HG03066 (cell line): ENCODE results near the gene TMC8.
"Not testable (repeated sequence)": the region's sequence is repeated elsewhere in the genome, so short reads cannot be mapped to it uniquely, and the experiment has no call there.

Experiments used
- ATAC-seq: cut with Tn5 transposase; IDR thresholded peaks from one replicate; pipeline ENCODE4 v1.9.1; 2021; ENCODE audit warnings: low read depth; ENCODE audit not compliant: unreplicated experiment

The TMC8 gene

DNA sequence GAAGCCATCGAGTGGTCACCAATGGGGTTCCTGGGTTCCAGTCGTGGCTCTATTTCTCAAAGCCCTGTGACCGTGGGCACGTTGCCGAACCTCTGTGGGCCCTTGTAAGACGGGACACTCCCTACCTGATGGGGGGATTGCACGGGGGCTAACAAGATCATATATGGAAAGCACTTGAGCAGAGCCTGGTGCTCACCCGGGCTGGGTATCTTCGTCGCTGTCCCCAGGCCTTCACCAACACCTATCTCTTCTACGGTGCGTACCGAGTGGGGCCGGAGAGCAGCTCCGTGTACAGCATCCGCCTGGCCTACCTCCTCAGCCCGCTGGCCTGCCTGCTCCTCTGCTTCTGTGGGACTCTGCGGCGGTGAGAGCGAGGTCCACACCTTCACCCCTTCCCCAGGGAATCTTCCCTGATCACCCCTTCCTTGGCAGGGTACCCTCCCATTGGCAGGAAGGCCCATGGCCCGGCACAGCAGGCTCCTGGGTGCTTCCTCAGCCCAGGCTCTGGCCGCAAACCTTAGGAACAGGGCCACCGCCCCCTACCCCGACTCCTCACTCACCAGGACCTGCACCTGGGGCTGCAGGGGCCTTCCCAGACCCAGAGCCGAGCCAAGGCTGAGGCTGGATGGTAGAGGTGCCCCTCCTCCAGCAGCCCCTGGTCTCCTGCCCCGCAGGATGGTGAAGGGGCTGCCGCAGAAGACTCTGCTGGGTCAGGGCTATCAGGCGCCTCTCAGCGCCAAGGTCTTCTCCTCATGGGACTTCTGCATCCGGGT lies 2.8 kb downstream of the TMC8 start:
- ATAC-seq, result no peak

DNA sequence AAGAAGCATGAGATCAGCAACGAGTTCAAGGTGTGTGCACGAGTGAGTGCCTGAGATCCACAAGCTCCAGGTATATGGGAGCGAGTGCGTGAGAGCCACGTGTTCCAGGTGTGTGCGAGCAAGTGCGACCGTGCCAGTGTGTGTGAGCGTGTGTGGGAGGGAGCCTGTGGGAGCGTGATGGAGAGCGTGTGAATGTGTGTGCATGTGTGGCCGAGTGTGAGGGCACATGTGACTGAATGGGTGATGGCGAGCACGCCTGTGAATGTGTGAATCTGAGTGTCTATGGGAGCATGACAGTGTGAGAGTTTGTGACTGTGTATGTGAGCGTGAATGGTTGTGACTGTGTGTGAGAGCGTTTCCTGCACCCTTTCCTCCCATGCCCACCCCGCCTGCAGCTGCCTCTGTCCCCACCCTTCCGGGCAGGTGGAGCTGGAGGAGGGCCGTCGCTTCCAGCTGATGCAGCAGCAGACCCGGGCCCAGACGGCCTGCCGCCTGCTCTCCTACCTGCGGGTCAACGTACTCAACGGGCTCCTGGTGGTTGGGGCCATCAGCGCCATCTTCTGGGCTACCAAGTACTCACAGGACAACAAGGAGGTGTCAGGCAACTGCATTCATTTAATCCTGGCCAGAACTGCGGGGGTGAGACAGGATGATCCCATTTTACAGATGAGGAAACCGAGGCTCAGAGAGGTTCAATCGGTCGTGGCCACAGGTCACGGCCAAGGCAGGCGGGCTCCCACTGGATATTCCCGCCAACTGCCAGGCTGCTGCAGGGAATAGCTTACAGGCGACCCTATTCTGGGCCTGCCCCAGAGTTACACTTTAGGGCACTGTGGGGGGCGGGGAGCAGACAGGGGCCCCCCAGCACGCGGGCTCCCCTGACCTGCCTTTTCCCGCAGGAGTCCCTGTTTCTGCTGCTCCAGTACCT lies 3.7 kb downstream of the TMC8 start:
- no peak for ATAC-seq

DNA sequence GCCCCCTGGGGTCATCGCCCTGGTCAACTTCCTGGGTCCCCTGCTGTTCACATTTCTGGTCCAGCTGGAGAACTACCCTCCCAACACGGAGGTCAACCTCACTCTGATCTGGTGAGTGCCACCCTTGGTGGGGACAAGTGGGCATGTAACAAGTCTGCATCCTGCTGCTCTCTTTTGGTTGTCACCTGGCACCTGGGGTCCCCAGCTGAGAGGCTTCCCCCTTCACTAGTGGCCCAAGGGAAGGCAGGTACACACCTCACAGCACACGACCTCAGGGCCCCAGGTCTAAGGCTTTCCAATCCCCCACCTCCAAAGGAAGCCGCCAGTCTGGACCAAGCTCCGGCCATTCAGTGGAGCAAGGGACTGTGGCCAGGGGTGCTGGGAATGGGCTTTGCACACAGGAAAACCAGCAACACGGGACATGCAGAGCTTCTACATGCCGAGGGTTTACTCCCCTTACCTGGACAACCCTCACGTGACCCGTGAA lies 4.4 kb downstream of the TMC8 start:
- ATAC-seq, result no peak

DNA sequence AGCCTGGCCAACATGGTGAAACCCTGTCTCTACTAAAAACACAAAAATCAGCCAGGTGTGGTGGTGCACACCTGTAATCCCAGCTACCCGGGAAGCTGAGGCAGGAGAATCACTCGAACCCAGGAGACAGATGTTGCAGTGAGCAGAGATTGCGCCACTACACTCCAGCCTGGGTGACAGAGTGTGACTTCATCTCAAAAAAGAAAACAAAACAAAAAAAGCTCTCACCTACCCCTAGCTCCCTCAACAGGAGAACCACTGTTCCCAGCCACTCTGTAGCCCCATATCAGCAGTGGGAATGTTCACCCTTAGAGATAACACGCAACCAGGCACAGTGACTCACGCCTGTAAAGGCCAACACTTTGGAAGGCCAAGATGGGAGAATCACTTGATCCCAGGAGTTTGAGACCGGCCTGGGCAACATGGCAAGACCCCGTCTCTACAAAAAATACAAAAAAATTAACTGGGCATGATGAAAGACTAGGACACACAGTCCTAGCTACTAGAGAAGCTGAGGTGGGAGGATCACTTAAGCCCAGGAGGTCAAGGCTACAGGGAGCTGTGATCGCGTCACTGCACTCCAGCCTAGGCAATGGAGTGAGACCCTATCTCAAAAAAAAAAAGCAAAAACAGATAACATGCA lies 5.4 kb downstream of the TMC8 start:
- no peak for ATAC-seq

DNA sequence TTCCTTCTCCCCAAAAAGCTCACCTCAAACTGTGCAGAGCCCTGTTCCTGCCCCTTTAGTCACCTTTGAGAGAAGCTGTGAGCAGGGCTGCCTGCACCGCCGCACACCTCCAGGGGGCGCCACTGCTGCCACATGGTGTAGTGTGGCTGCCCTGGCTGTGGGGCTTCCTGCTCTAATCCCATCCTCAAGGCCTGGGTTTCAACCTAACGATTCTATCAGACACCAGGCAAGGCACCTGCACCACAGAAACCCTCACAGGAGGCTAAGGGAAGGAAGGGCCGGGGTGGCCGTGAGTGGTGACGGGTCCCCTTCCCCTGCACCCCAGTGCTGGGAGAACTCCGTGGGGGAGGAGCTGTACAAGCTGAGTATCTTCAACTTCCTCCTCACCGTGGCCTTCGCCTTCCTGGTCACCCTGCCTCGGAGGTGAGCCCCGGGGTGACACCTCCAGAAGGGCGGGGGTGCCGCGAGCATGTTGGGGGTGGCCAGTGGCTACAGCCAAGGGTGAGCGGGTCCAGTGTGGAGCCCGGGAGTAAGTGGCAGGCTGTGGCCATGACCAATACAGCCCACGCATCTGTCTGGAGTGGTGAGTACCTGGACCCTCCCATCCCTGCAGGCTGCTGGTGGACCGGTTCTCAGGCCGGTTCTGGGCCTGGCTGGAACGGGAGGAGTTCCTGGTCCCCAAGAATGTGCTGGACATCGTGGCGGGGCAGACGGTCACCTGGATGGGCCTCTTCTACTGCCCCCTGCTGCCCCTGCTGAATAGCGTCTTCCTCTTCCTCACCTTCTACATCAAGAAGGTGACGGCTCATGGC lies 7.0 kb downstream of the TMC8 start:
- ATAC-seq, result no peak

DNA sequence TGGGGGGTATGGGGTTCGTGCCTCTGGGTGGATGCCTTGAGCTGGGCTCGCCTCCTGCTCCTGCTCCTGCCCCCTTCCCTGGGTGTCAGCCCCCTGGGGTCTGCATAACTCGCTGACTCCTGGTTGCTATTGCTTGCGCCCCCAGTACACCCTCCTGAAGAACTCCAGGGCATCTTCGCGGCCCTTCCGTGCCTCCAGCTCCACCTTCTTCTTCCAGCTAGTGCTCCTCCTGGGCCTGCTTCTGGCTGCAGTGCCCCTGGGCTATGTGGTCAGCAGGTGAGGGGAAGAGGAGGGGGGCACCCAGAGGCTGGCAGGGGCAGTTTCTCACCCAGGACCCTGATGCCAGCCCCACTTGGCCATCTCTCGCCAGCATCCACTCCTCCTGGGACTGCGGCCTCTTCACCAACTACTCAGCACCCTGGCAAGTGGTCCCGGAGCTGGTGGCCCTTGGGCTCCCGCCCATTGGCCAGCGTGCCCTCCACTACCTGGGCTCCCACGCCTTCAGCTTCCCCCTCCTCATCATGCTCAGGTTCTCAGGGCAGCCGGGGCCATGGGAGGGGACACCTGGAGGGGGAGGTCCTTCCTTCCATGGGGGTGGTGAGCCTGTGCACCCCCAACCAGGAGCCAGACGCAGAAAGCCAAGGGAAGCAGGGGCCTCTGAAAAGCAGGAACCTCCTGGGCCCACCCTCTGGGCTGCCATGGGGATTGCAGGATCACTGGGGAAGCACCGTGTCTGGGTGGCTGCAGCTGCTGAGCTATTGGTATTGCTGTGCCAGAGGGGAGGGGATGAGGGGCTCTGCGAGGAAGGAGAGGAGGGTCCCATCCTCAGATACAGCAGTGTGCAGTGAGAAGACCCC lies 7.9 kb downstream of the TMC8 start:
- no peak for ATAC-seq

DNA sequence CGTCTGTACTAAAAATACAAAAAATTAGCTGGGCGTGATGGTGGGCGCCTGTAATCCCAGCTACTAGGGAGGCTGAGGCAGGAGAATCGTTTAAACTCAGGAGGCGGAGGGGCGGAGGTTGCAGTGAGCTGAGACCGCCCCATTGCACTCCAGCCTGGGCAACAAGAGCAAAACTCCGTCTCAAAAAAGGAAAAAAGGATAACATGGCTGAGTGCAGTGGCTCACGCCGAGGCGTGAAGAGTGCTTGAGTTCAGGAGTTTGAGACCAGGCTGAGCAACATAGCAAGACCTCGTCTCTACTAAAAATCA lies 9.2 kb downstream of the TMC8 start:
- not testable (repeated sequence) for ATAC-seq

DNA sequence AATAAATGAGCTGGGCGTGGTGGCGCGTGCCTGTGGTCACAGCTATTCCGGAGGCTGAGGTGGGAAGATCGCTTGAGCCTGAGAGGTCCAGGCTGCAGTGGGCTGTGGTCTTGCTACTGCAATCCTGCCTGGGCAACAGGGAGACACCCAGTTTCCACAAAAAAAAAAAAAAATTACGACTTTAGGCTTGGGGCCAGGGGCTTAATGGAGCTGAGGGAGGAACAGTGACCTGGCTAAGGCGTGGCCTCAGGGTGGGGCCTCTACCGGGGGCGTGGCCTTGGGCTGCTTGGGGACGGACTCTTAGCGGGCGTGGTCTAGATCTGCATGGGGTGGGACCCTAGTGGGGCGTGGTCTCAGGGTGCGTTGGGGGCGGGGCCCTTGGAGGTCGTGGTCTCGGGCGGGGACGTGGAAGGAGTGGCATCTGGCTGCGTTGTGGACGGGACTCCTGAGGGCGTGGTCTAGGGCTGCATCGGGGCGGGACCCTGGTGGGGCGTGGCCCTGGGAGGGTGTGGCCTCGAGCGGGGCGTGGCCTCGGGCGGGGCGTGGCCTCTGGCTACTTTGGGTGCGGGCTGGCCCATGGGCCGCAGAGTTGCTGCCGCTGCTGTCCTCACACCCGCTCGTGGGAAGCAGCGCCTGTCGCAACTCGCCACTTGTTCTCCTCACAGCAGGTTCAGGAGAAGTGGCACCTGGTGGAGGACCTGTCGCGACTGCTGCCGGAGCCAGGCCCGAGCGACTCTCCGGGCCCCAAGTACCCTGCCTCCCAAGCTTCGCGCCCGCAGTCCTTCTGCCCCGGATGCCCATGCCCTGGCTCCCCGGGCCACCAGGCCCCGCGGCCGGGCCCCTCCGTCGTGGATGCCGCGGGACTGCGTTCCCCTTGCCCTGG lies 9.8 kb downstream of the TMC8 start:
- ATAC-seq, result peak; percentile 62

DNA sequence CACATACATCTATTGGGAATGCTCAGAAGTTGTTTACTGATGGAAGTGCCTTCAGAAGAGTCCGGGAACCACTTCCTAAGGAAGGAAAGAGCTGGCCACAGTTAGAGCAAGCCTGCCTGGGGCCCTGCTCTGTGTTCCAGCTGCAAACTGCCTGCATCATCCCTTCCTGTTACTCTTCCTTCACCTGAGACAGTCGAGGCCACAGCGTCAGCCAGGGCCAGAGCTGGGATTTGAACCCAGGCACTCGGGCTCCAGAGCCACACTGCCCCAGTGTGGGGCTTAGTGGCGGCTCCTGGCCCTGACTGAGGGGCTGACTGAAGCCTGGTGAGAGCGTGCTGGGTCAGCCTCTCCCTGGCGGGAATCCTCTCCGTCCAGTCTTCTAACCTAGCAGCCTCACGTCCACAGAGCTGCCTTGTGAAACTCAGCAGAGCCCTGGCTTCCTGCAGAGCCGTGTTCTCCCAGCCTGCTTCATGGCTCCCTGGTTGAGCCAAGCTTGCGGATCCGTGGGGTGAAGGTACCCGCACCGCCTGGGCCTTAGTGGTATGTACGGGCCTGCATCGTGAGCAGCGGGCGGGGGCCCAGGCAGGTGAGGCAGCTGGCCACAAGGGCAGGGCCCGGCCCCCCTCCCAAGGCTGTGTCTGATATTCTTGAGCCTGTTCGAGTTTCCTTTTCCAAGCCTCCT lies 11.0 kb downstream of the TMC8 start:
- ATAC-seq, result no peak

DNA sequence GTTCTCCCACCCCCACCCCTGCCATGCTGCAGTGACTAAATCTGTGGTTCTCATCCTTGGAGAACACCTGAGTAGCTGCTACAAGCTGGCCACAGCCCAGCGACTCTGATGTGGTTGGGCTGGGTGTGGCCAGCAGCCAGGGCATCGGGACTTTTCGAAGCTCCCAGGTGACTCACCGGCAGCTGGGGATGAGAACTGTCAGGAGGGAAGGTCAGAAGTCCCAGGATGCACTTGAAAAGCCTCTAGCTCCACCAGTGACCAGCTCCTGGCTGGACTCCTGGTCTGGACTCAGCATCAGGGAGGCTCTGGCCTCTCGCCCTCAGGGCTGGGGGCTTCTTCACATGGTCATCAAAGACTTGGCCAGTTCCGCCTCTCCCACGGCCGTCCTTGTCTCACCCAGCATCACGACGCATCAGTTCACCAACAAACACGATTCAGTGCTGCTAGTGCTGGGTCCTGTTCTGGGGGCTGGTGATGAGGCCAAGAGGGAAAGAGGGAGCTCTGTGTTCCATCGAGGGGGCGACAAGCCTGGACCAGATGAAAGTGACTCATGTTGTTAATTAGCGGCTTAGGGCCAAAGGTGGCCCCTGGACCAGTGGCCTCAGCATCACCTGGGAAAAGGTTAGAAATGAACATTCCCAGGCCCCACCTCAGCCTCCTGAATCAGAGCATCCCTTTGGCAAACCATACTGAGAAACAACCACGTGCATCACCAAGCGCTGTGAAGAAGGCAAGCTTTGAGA lies 11.7 kb downstream of the TMC8 start:
- no peak for ATAC-seq

DNA sequence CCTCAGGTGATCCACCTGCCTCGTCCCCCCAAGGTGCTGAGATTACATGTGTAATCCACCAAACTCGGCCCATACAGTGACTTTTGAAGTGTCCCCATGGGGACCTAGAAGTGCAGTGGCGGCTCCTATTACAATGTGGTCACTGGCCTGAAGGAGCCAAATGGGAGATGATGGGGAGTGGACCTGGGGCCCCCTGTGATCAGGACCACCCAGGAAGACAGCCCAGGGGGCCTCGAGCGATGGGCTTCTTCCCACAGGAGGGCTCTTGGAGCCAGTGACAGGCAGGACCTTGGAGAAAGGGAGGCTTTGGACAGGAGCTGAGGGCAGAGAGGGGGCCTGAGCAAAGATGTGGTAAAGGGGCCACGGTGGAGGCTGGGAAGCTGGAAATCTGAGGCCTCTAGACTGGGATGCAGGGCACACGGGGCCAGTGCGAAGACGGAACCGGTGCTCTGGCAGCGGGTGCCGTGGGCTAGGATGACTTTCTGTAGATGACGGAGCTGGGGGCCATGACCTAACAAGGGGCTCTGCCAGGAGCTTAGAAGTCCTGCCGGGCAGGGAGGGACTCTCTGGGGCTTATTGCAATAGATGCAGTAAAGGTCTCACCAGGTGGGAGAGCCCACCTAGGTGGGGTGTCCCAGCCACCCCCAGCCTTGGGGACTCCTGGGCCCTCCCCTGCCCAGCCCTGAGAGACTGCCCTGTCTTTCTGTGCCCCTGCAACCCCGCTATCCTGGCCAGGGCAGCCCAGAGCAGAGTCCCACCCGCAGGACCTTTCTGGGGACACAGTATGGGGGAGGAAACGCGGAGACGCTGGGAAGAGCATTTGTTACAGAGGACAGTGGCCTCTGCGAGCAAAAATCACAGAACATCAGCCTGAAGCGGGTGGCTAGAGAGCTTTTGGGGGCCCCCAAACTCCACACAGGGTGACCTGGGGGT lies 12.9 kb downstream of the TMC8 start:
- no peak for ATAC-seq

DNA sequence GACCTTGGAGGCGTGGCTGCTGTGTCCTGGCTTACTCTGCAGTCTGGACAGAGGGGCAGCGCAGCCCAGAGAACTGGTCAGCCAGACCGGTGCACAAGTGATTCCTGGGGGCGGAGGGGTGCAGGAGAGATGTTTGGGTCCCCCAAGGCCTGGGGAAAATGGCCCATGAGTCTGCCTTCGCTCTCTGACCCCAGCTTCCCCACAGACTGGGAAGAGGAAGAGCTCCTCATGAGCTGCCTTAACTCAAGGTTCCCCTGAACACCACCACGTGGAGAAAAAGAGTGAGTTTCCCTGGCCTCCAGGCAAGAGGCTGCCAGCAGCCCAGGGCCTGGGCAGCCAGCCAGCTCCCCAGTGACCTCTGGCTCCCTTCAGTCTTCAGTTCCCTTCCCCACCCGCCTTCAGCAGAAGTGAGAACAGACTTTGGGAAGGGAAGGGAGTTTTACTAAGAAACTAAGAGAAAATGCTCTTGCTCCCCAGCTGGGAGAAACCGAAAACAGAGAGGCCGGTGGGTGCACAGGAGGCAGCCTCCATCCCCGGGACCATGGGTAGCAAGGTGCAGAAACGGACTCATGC lies 13.7 kb downstream of the TMC8 start:
- ATAC-seq, result no peak

DNA sequence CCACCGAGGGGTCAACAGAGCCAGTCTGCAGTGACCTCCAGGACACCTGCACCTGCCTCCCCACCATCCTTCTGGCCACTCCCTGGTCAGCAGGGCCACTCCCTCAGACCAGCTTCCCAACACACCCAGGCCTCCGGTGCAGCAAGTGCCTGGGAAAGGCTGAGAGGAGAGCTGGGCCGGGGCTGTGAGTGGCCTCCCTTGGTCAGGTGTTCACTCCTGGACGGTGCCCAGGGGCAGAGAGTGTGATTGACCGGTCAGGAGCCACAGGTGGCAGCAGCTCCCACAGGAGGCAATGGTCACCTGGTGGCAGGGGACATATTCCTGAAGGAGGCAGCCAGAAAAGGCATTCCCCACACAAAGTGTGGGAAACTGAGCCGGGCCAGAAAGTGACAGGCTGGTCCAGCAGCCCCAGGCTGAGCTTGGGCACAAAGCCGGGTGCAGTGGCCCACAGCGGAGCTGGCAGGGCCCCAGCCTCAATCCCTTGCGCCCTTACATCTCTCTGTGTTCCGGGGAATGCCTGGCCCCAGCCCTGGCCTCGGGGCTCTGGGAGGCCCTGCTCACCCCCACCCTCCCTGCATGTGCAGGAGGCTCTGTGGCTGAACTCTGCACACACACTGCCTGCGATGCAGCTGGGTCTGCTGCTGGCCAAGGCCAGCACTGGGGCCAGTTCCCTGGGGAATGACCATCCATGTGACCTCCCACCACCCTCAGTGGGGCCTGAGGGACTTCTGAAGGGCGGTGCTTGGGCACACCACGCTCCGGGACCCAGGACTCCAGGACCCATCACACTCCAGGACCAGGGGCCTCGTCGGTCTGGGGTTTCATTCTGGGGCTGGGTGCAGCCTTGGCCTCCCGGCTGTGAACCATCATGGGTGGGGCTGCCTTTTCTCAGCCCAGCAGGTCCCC lies 14.4 kb downstream of the TMC8 start:
- ATAC-seq, result no peak

DNA sequence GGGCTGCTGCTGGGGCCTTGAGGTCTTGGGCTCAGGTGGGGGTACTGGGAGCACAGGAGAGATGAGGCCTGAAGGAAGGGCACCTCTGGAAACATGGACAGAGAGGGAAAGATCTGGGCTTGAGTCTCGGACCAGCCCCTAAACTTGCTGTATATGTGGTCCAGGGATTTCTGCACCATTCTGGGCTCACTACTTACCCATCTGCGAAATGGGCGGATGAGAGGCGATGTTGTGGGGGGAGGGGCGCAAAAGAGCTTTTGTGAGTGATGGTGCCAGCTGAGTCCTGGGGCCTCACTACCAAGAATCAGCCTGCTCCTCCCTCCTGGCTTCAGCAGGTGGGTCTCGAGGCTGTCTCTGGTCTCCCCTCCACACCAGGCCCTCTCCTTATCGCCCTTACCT lies 15.9 kb downstream of the TMC8 start:
- ATAC-seq, result no peak

DNA sequence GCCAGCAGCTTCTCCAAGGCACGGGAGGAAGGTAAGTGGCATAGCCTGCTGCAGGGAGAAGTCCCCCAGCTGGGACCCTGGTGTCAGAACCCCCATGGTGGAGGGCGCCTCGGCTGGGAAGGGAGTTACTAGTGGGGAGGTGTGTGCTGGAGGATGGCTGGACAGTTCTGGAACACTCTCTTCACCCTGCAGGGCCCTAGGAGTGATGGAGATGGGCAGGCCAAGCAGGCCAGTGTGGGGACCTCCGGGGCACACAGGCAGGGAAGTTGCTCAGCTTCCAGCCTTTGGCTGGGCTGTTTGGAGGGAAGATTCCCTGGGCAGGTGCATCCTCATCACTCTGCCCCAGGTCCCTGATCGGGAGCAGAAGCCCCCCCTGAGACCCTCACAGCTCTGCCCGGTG lies 16.3 kb downstream of the TMC8 start:
- no peak for ATAC-seq
